ENCODE data around the gene SON.

- TF ChIP-seq CTCF (IDR thresholded peaks at IDR 0.05) (no peak), POLR2A (IDR thresholded peaks at IDR 0.05) (no peak), EP300 (IDR thresholded peaks at IDR 0.05) (no peak)
These were observed 18.1 kb downstream of the SON start for GRCh38 chr21:33560965-33561364.
